ENCODE data around the gene PAK1.
"Not testable (repeated sequence)": the region's sequence is repeated elsewhere in the genome, so short reads cannot be mapped to it uniquely, and the experiment has no call there.

The PAK1 gene

DNA sequence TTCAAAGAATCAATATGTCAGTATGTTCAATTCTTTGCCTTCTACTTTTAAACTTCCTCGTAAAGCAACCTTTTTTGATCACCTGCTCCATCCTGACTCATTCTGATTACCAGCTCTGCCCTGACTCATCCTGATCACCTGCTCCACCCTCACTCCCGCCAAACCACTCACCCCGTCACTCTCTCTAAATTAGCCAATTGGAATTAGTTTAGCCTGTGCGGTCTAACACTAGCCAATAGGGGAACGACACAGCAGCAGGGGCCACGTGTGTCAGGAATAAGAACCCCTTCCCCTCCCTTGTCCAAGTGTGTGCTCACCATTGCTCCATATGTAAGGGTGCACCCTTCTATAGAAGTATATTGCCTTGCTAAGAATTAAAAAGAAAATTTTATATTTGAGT, 173.9 kb downstream of the PAK1 start:
- DNase-seq = not testable (repeated sequence)

DNA sequence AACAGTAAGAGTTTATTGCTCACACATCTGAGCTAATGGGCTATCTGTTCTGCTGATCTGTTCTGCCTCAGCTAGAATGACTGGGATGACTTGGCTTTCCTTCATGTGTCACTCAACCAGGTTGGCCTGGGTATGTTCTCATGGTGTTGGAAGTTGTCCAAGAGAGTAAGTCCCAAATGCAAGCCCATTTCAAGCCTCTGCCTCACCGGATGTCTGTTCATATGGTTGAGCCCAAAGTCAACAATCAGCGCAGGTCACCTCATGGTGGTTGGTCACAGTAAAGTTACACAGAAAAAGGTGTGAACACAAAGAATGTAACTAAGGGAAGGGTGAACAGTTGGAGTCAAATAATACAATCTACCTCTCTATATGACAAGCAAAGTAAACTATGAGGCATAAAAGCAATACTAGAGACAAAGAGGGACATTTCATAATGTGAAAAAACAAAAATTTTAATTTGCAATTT, 174.3 kb downstream of the PAK1 start:
- no peak for DNase-seq

DNA sequence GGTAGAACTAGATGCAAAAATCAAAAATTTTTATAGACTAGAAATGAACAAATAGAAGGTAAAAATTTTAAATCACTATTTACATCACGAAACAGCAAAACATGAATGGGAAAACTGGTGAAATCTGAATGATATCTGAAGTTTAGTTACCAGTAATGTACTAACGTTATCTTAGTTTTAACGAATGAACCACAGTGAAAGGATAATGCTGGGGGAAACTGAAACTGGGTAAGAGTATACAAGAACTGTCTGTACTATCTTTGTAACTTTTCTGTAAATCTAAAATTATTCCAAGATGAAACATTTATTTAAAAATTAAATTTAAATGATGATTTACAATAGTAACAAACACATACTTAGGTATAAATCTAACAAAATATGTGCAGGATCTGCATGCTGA, 179.9 kb downstream of the PAK1 start:
- no peak for DNase-seq

DNA sequence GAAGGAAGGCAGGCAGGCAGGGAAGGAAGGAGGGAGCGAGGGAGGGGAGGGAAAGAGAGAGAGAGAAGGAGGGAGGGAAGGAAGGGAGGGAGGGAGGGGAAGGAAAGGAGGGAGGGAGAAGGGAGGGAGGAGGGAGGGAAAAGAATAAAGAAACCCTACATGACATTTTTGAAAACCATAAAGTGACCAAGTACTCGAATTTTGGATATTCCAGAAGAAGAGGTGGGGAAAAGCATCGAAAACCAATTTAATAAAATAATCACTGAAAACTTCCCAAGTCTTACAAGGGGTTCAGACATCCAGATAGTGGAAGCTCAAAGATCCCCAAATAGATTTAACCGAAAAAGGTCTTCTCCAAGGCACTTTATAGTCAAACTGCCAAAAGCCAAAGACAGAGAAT, 184.2 kb downstream of the PAK1 start:
- no peak for DNase-seq

DNA sequence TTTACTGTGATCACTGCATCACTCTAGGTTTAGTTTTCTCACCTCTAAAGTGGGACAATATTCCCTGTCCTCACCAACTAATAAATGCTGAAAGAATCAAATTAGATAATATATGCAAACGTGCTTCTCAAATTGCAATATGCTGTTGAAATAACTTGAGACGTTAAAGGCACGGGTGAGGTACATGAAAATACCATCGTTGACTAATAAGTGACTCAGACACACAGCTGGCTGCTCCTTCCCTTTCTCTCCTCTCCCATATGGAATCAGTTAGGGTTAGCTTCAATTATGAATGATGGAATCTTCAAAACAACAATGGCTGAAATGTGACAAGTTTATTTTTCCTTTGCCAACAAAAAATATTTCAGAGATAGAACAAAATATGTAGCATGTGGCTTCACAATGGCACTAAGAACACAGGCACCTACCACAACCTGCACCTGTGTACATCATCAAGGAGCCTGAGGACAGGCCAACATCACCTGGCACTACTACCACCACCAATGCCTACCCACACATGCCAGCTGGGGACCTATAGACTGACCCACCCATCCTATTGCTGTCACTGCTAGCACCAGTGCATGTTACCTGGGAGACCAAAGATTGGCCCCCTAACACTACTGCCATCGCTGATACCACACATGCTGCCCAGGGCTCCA, 186.2 kb downstream of the PAK1 start:
- DNase-seq = no peak

DNA sequence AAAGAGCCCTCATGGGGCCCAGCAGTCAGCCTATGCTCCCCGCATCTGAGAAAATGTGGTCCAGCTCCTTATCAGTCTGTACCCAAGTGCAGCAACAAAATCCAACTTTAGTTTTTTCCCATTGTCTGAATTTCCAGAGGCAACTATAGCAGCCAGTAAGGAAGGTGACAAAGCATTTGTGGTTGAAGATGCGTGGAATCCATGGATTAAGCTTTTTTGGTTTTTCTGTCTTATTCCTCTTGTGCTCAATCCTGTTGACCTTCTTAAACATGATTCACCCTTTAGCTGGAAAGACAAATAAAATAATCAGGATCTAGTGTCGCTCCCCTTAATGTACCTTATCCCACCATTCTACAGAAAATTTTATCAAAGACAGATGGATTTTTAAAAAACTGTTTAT, 186.8 kb downstream of the PAK1 start:
- no peak for DNase-seq

DNA sequence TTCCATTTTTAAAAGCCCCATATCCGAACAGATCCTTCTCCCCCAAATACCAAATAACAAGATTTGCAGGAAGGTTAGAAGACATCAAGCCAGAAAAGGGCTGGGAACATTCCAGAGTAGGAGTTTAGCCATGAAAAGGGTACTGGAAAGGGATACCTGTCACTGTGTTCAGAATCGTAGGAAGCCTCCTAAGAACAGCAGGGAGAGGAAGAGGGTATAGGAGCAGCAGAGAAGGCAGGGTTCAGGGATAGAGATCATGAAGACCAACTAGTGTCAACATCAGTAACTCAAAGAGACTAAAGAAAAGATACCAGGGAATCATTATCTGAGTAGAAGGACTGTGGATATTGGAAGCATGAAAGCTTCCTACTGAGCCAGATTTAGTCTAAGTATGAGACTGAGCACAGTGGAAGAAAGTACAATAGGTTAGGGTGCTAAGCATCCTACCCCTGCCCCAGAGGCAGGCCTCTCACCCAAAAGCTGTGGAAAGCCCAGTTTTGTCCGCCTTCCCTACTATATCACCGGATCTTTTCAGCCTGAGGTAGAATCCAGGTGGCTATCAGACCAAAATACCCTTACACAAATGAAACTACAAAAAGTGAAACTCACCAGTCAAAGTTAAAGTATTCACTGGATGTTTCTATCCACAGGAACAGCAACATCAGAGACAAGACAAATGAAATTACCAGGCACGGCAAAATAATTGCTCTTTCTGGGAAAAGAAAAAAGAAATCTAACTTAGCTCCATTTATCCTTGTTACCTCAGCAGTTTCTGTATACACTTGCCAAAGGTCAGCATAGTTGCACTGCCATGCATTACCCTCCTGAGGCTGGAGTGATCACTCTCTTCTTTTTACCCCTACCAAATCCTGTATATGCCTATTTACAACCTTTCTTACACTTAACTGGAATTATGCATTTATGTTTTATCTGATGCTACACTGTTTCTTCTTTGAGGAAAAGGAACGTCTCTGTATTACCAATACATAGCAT, 189.1 kb downstream of the PAK1 start:
- no peak for DNase-seq

DNA sequence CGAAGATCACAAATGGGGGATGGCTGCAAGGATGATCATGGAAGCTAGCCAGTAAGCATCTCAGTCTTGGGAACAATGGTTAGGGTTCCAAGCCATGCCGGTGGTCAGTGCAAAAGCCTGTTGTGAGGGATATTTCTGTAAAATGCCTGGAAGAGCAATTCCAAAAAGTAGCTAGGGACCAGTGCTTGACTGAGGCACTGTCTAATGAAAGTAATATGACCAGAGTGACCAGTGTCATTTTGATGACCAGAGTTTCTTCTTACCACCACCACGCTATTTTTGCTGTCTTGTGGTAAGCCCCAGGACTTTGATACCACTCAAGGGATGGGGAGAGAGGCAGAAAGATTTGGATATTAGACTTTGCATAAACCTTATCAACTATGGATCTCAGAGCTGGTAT, 190.8 kb downstream of the PAK1 start:
- DNase-seq = no peak

DNA sequence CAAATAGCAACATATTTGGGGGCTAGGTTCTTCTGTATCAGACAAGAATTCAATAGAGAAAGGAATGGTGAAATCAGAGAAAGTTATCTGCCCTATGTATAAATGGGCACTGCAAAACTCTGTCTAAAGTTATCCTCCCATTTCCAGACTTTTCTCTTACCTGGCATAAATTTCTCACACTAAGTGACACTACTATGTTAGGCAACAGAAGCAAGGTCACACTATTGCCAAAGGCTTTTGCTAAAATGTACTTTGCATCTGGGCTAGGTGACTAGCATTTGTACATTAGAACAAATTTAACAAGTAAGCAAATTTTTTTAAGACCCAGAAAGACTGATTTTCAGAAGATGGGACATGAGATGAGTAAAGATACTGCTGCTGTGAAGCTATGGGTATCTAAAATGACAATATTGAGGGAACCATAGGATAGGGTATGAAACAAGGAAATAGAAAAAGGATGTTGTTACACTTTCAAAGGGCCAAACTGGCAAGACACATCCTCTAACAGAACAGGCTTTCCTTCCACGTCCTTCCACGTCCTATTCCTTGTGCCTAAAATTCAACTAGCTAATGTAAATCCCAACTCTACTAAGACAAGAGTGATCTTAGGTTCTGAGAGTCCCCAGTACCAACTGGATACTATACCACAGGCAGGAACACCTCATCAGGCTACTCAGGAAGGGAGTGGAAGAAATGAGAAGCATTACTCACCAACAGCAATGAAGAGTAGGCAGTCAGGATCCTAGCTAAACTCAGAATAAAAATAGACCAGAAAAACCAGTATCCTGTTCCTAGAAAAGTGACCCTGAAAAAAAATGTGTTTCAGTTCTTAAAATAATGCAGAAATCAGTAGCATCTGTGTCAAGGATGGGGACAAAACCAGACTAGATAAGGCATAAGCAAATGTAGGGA, 195.0 kb downstream of the PAK1 start:
- peak; percentile 23 for DNase-seq

DNA sequence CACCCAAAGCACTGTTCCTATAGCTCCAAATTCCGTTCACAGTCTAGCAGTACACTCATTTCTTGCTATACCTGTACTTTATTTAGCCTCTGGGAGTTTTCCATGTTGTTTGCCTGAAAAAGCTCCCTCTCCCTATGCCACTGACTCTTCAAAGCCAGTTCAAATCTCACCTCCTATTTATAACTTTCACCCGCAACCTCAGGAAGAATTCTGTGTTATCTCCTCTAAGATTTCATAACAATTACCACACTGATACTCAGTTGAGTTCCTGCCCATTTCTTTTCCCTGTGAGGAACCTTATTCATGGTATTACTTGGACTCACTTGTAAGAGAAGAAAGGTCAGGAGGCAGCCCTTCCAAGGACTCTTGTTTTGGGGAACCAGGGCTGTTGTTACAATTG, 197.6 kb downstream of the PAK1 start:
- no peak for DNase-seq
